Calu3 (cell line): ENCODE data around the gene TNKS1BP1. TPM values are rescaled to one million over a fixed set of nuclear protein-coding genes. Genes with fewer than 3 reads are reported as not detected.

Experiments used
- BruUV-seq: library from RNA; stranded (reverse); fragments of 400-500 nt; replicated peaks from 2 replicates; lab custom pipeline; 2021; lab: Mats Ljungman, UMichigan
- CTCF ChIA-PET: fragments of 300-600 bp; sonication (Branson Sonifier 250); formaldehyde crosslinking; loops from one replicate; lab custom pipeline; 2022; ENCODE audit warnings: antibody characterized with exemption; lab: Charles Lee
- DNase-seq: peaks from one replicate; pipeline ENCODE4 v3.0.0; 2022
- H3K27ac Mint-ChIP-seq: one replicate; pipeline ENCODE4 v1.8.0; 2022; ENCODE audit warnings: mixed read lengths; ENCODE audit not compliant: unreplicated experiment
- H3K27me3 Mint-ChIP-seq: one replicate; pipeline ENCODE4 v1.8.0; 2022; ENCODE audit warnings: mixed read lengths; ENCODE audit not compliant: unreplicated experiment
- H3K36me3 Mint-ChIP-seq: one replicate; pipeline ENCODE4 v1.8.0; 2022; ENCODE audit warnings: mild to moderate bottlenecking, moderate library complexity, mixed read lengths; ENCODE audit not compliant: insufficient read depth, unreplicated experiment
- H3K4me1 Mint-ChIP-seq: one replicate; pipeline ENCODE4 v1.8.0; 2022; ENCODE audit warnings: mild to moderate bottlenecking, low read depth, mixed read lengths; ENCODE audit not compliant: unreplicated experiment
- H3K4me3 Mint-ChIP-seq: one replicate; pipeline ENCODE4 v1.8.0; 2022; ENCODE audit warnings: mild to moderate bottlenecking, low read depth, moderate library complexity, mixed read lengths; ENCODE audit not compliant: unreplicated experiment
- H3K9me3 Mint-ChIP-seq: one replicate; pipeline ENCODE4 v1.8.0; 2022; ENCODE audit warnings: low read depth, mixed read lengths; ENCODE audit not compliant: unreplicated experiment
- intact Hi-C: fragments of 100-400 bp; cut with micrococcal nuclease; formaldehyde crosslinking; loops from one replicate; pipeline ENCODE4 v1.10.0; 2022; ENCODE audit not compliant: unreplicated experiment
- total RNA-seq: library from RNA; stranded (reverse); gene quantifications from 2 replicates; pipeline ENCODE4 v1.2.3, GENCODE V29; 2022
- TF ChIP-seq, protein P1 (sequence below): fragments of 200-600 bp; IDR thresholded peaks from one replicate; pipeline ENCODE4 v1.8.0; 2022; ENCODE audit warnings: antibody characterized with exemption; ENCODE audit not compliant: unreplicated experiment

Gene TNKS1BP1
- total RNA-seq, 1 experiment from 2014 or later: 151 TPM

DNA sequence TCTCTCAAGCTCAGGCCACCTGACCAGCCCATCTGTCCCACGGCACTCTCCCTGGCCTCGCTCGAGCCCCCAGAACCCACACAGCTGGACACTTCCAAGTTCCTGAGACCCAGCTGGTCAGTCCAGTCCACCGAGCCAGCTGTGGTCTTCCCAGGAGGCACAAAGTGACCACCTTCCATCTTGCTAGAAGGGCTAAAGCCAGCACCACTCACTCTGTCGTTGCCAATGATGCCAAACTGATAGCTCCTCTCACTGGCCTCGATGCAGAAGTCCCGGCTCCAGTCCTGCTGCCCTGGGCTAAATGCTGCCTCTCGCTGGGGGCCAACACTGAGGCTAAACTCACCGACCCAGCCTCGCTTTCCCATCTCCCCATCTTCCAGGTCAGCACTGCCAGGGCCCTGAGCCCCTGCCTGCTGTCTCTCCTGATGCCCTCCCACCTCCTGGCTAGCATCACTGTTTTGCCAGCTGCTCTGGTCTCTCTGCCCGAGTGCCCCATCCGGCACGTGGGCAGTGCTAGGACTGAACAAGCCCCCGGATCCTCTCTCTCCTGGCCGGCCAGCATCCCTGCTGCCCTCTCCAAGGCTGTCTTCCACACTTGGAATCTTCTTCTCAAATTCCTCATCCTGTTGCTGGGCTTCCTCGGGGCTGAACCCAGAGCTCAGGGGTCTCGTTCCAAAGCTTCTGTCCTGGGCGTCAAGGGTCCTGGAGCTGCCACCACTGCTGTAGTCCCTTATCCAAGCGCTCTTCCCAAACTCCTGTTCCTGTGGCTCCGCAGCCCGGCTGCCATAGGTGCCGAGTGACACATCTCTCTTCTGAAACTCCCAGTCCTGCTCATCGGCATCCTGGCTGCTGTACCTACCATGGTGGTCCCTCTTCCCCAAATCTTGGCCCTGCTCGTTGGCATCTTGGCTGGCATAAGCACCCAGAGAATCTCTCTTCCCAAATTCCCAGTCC is 15.4 kb downstream of the TNKS1BP1 start:
- H3K36me3 Mint-ChIP-seq: peaks cover 57% of the 10 kb centered on the region
- DNase-seq: no peak
- H3K4me3 Mint-ChIP-seq: peak overlapping the region; percentile 81

DNA sequence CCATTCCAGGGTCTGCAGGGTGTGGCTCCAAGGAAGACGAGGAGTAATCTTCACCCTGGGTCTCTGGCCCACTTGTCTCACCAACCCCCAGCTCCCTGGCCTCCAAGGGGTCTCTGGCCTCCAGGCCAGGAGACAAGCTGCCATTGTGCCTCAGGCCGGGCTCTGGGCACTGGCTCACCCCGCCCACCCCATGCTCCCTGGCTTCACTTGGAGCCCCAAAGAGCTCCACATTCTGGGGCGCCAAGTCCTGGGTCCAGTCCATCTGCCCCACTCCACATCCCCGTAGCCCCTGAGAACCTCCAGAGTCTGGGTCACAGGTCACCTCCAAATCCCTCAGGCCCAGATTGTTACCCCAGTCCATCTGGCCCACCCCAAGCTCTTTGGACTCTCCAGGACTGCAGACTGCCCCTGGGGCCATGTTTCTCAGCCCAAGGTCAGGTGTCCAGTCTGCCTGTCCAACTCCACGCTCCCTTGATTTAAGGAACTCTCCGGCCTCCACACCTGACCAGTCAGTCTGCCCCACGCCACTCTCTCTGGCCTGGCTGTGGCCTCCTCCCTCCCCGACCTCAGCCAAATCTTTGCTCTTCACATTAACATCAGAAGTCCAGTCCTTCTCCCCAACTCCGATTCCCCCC is 16.2 kb downstream of the TNKS1BP1 start:
- BruUV-seq: no TSS peak
- H3K4me3 Mint-ChIP-seq: peak overlapping the region; percentile 81
- intact Hi-C loops: no loop called here

More for the DNA sequence above, 15.4 kb downstream of the TNKS1BP1 start:
- CTCF ChIA-PET: interaction anchor here (1.1 kb wide), 1 partner anchor 11 kb away, joined by 3 read pairs; no protein-coding TSS in a partner anchor
- Mint-ChIP-seq H3K27ac (peak overlapping the region; percentile 71), H3K9me3 (no peaks in the 10 kb centered on the region), H3K27me3 (no peaks in the 10 kb centered on the region), H3K4me1 (peaks cover 50% of the 10 kb centered on the region)
- intact Hi-C loops: loop anchor here (2.0 kb wide), 1 partner anchor 33 kb away; no protein-coding TSS in a partner anchor
- TF ChIP-seq, protein P1, sequence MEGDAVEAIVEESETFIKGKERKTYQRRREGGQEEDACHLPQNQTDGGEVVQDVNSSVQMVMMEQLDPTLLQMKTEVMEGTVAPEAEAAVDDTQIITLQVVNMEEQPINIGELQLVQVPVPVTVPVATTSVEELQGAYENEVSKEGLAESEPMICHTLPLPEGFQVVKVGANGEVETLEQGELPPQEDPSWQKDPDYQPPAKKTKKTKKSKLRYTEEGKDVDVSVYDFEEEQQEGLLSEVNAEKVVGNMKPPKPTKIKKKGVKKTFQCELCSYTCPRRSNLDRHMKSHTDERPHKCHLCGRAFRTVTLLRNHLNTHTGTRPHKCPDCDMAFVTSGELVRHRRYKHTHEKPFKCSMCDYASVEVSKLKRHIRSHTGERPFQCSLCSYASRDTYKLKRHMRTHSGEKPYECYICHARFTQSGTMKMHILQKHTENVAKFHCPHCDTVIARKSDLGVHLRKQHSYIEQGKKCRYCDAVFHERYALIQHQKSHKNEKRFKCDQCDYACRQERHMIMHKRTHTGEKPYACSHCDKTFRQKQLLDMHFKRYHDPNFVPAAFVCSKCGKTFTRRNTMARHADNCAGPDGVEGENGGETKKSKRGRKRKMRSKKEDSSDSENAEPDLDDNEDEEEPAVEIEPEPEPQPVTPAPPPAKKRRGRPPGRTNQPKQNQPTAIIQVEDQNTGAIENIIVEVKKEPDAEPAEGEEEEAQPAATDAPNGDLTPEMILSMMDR: no peak
- BruUV-seq: TSS peak; percentile 27

DNA sequence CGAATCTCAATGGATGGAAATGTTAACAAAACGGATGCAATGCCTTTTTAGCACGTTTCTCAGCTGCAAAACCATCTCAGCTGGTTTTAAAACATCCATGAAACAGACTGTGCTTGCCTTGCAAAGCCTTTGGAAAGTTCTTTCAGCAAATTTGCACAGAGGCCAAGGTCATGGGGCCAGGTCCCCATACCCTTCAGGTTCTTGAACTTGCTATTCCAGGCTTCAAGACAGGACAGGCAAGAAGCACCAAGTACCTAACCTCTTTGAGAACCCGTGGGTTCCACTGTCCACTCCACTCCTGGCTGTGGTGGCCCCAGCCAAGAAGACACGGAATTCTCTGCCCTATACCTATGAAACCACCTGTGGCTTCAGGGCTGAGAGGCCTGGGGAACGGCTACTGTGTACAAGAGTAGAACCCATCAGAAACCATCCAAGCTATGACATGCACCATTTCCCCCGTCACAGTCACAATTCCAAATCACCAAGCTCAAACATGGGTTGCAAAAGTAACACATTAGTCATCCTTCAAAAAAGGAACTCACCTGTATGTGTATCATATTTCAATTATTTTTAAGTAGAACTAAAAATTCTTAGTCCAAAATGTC is 17.0 kb downstream of the TNKS1BP1 start:
- H3K27me3 Mint-ChIP-seq: no peaks in the 10 kb centered on the region
- no peak for DNase-seq
- H3K36me3 Mint-ChIP-seq: peaks cover 73% of the 10 kb centered on the region
- peak overlapping the region; percentile 21 for H3K4me3 Mint-ChIP-seq
- intact Hi-C loops: no loop called here
- peak overlapping the region; percentile 71 for H3K27ac Mint-ChIP-seq
- no TSS peak for BruUV-seq
- H3K4me1 Mint-ChIP-seq: peaks cover 57% of the 10 kb centered on the region
- TF ChIP-seq, protein P1: no peak
- CTCF ChIA-PET: interaction anchor here (0.6 kb wide), 1 partner anchor 320 kb away, joined by 5 read pairs; no protein-coding TSS in a partner anchor
- H3K9me3 Mint-ChIP-seq: no peaks in the 10 kb centered on the region

More for the DNA sequence above, 16.2 kb downstream of the TNKS1BP1 start:
- Mint-ChIP-seq H3K9me3 (no peaks in the 10 kb centered on the region), H3K27ac (peak overlapping the region; percentile 71), H3K27me3 (no peaks in the 10 kb centered on the region), H3K36me3 (peaks cover 66% of the 10 kb centered on the region), H3K4me1 (peaks cover 57% of the 10 kb centered on the region)
- no peak for DNase-seq
- TF ChIP-seq, protein P1: no peak
- CTCF ChIA-PET: no interaction called here

DNA sequence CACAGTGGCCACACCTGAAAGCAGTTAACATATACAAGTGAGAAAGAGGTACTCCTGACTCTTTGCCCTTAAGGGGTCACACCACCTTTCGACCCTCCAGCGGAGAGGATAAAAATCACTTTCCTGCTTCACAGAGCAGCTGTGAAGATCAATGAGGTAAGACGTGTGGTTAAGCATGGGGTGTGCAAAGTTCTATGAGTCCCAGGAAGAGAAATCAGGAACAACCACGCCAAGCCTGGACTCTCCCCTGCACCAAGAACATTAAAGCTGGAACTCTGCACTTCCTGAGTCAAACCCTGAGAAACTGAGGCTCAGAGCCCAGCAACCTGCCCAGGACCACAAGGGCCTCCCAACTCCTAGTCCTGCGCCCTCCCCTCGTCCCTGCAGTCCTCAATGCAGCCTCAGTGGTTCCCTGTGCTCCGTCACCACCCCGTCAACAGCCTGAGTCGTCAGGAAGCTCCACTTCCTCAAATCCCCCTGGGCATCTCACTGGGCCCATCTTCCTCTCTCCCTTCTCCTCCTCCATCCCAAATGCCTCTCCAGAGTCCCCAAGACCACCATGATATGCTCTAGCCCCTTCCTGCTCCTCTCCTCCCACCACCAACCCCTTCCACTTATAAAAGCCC is 17.7 kb downstream of the TNKS1BP1 start:
- Mint-ChIP-seq H3K4me3 (peak overlapping the region; percentile 21), H3K27me3 (no peaks in the 10 kb centered on the region), H3K27ac (peak overlapping the region; percentile 71), H3K36me3 (peaks cover 72% of the 10 kb centered on the region), H3K4me1 (peaks cover 51% of the 10 kb centered on the region), H3K9me3 (no peaks in the 10 kb centered on the region)
- intact Hi-C loops: no loop called here
- no TSS peak for BruUV-seq
- CTCF ChIA-PET: interaction anchor here (0.6 kb wide), 1 partner anchor 18 kb away, joined by 3 read pairs; the partner anchor contains the start of gene TNKS1BP1
- TF ChIP-seq, protein P1: no peak
- no peak for DNase-seq
